ENCODE data around the gene ZNF205. TPM values are rescaled to one million over a fixed set of nuclear protein-coding genes. Genes with fewer than 3 reads are reported as not detected.
"Not testable (repeated sequence)": the region's sequence is repeated elsewhere in the genome, so short reads cannot be mapped to it uniquely, and the experiment has no call there.

Gene ZNF205
- total and polyA plus RNA-seq, 10 of the 15 experiments (the other 5 are each of a cell fraction or from before 2014, with no cell fraction given), result 0.26 to 1.5 (median 0.78) TPM; not detected in 2

GRCh38 chr16:3075523-3075915, 36.9 kb upstream of the ZNF205 start (continued):
- TF ChIP-seq JUNB (IDR thresholded peaks at IDR 0.05) (no peak), STAT3 (IDR thresholded peaks at IDR 0.05; ENCODE audit: low read depth, low read length) (no peak), MEF2B (IDR thresholded peaks at IDR 0.05; ENCODE audit: partially characterized antibody, poor library complexity, severe bottlenecking) (no peak), MAX (IDR thresholded peaks at IDR 0.05; ENCODE audit: low read depth, low read length) (no peak), ZZZ3 (IDR thresholded peaks at IDR 0.05; ENCODE audit: control insufficient read depth, insufficient read length, low read depth) (no peak), IRF4 (IDR thresholded peaks at IDR 0.05; ENCODE audit: low read depth, low read length) (no peak), ETV6 (conservative IDR thresholded peaks at IDR 0.05 in 1 of 2, IDR thresholded peaks at IDR 0.05 in 1 of 2; ENCODE audit: borderline replicate concordance in 1 of 2, low read depth in 1 of 2) (no peak), PBX3 (IDR thresholded peaks at IDR 0.05; ENCODE audit: insufficient replicate concordance, low read depth, low read length) (no peak), MXI1 (IDR thresholded peaks at IDR 0.05; ENCODE audit: low read depth, low read length) (no peak), POLR2AphosphoS5 (IDR thresholded peaks at IDR 0.05; ENCODE audit: low read length) (no peak), JUND (IDR thresholded peaks at IDR 0.05; ENCODE audit: low read depth, low read length) (no peak)

- RAD21 ChIA-PET (ENCODE audit: unreplicated experiment), result interaction anchor here (1.1 to 3.5 kb wide), 4 partner anchors 9 to 17 kb away, joined by 3 to 14 read pairs (median 6); partner anchors contain the start of gene IL32
- CTCF ChIA-PET, result interaction anchor here (1.2 to 6.0 kb wide), 9 partner anchors 11 to 53 kb away, joined by 3 to 42 read pairs (median 15); partner anchors contain the start of gene IL32
- SMC1A ChIA-PET (ENCODE audit: uncharacterized antibody, unreplicated experiment), result interaction anchor here (1.0 to 6.1 kb wide), 6 partner anchors 9 to 53 kb away, joined by 3 to 52 read pairs (median 7); partner anchors contain the start of gene IL32
- intact Hi-C loops (cut with micrococcal nuclease; ENCODE audit: unreplicated experiment), result loop anchor here (2.0 kb wide), 1 partner anchor 25 kb away; no protein-coding TSS in a partner anchor
- H2AFZ ChIP-seq (ENCODE audit: control insufficient read depth, low read depth, low read length); FAIRE-seq; BruUV-seq (replicated peaks); H3K36me3 ChIP-seq (ENCODE audit: control insufficient read depth in 2 of 2, insufficient read depth in 2 of 2, low read length in 1 of 2); H3K9ac ChIP-seq (ENCODE audit: control insufficient read depth, insufficient read depth, low read length); H3K79me2 ChIP-seq (ENCODE audit: control insufficient read depth, insufficient read depth, low read length); DNase-seq (ENCODE audit: low read depth, low spot score); ATAC-seq; H3K27me3 ChIP-seq (replicated peaks in 1 of 2; ENCODE audit: control insufficient read depth in 2 of 2, insufficient read depth in 2 of 2, low read length in 1 of 2); H3K9me3 ChIP-seq (replicated peaks; ENCODE audit: control insufficient read depth, insufficient read depth, low read length); in situ Hi-C loops (cut with MboI); H4K20me1 ChIP-seq (ENCODE audit: control insufficient read depth, insufficient read depth): not testable (repeated sequence)
- Histone ChIP-seq H3K4me1 (ENCODE audit: control insufficient read depth, insufficient read depth, low read length) (peaks cover 45% of the 10 kb centered on the region), H3K4me3 (peak overlapping the region; percentile 28; the same call in 1 of the 2 replicates), H3K4me2 (ENCODE audit: control insufficient read depth, insufficient read depth) (peak overlapping the region; percentile 68; the same call in 1 of the 2 replicates), H3K27ac (ENCODE audit: control insufficient read depth, insufficient read depth) (peak overlapping the region; percentile 88)
- POLR2A ChIA-PET, result interaction anchor here (0.6 to 4.4 kb wide), 5 partner anchors 10 to 61 kb away, joined by 3 to 38 read pairs (median 5); partner anchors contain the start of genes IL32 and ZNF213
- 71% methylated on average over 6 of the region's 6 CpGs for WGBS (ENCODE audit: insufficient coverage, insufficient replicate concordance, low lambda C conversion rate, missing lambda C conversion rate)
These were observed 36.4 kb upstream of the ZNF205 start for GRCh38 chr16:3075946-3076345.

Measured in GM12878 (cell line).